DMS153 treated with DMSO at 0.1 percent for 48 hours (cell line): Measurements from ENCODE around the gene DLD.

Source experiments
- DNase-seq: peaks from one replicate; lab custom pipeline; 2025; ENCODE audit not compliant: unreplicated experiment; lab: John Stamatoyannopoulos, UW

DLD gene

GRCh38 chr7:107967420-107967819 lies 76.4 kb downstream of the DLD start:
- peak; percentile 21 for DNase-seq

DNA sequence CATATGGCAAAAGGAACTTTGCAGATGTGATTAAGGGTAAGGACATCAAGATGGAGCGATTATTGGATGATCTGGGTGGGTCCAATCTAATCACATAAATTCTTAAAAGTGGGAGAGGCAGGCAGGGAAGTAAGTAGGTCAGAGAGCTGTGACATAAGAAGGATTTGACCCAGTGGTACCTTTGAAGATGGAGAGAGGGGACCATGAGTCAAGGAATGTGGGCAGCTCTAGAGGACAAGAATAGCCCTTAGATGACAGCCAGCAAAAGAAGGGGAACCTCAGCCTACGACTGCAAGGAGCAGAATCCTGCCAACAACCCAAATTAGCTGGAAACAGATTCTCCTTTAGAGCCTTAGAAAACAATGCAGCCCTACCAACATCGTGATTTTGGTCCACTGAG lies 77.5 kb downstream of the DLD start:
- no peak for DNase-seq

GRCh38 chr7:107969856-107970255 lies 78.9 kb downstream of the DLD start:
- no peak for DNase-seq
